SK-N-SH (cell line): ENCODE measurements around the gene ADAM33. TPM values are rescaled to one million over a fixed set of nuclear protein-coding genes. Genes with fewer than 3 reads are reported as not detected.

Experiments used
- CTCF ChIA-PET: fragments of 300-600, 350-600 bp; formaldehyde crosslinking; extraction: SDS; loops from one replicate; lab custom pipeline; 2021; lab: Yijun Ruan, JAX
- POLR2A ChIA-PET: fragments of 350-600 bp; sonication (Branson Sonifier 250); formaldehyde crosslinking; extraction: SDS; loops from one replicate; lab custom pipeline; 2020; ENCODE audit warnings: antibody characterized with exemption, inconsistent platforms; lab: Yijun Ruan, JAX
- DNase-seq: peaks from one replicate; pipeline ENCODE4 v3.0.0; 2012
- H2AFZ ChIP-seq: fragments of 200-600 bp; sonication (generic); 2 replicates; pipeline ENCODE4 v1.8.1; 2016; ENCODE audit warnings: antibody characterized with exemption, mild to moderate bottlenecking, low read depth
- H3F3A ChIP-seq: fragments of 200-600 bp; sonication (generic); replicated peaks from 2 replicates; pipeline ENCODE3; 2016; ENCODE audit warnings: antibody characterized with exemption, mild to moderate bottlenecking; ENCODE audit not compliant: insufficient read depth
- H3K27ac ChIP-seq, 2 experiments: fragments of 200-500 bp in 1 of 2; fragments of 200-600 bp in 1 of 2; sonication (Bioruptor generic) in 1 of 2; sonication (generic), shearing (Covaris generic) in 1 of 2; 2 replicates each; pipeline versions ENCODE4 v1.5.1 to v1.6.1; 2014 to 2016; ENCODE audit warnings: low read depth in 2 of 2, inconsistent platforms in 1 of 2, low read length in 1 of 2, mild to moderate bottlenecking in 1 of 2, mixed read lengths in 1 of 2
- H3K27me3 ChIP-seq: fragments of 200-600 bp; sonication (generic), shearing (Covaris generic); 2 replicates; pipeline ENCODE4 v1.6.1; 2016; ENCODE audit warnings: mixed run types; ENCODE audit not compliant: insufficient read depth
- H3K36me3 ChIP-seq, 2 experiments: fragments of 200-500 bp in 1 of 2; fragments of 200-600 bp in 1 of 2; sonication (Bioruptor generic) in 1 of 2; sonication (generic) in 1 of 2; replicated peaks in 1 of 2; 2 replicates each; pipeline versions ENCODE3 to v1.5.1; 2014 to 2016; ENCODE audit warnings: low read length in 1 of 2, mild to moderate bottlenecking in 1 of 2; ENCODE audit not compliant: insufficient read depth in 2 of 2, control insufficient read depth in 1 of 2
- H3K4me1 ChIP-seq, 2 experiments: fragments of 200-500 bp in 1 of 2; fragments of 200-600 bp in 1 of 2; sonication (Bioruptor generic) in 1 of 2; sonication (generic), shearing (Covaris generic) in 1 of 2; 2 replicates each; pipeline versions ENCODE4 v1.5.1 to v1.6.1; 2014 to 2016; ENCODE audit warnings: low read depth in 1 of 2, low read length in 1 of 2, mixed run types in 1 of 2; ENCODE audit not compliant: insufficient read depth in 2 of 2, control insufficient read depth in 1 of 2
- H3K4me2 ChIP-seq: fragments of 200-600 bp; sonication (generic), shearing (Covaris generic); 2 replicates; pipeline ENCODE4 v1.6.1; 2017; ENCODE audit warnings: mixed run types
- H3K4me3 ChIP-seq, 2 experiments: fragments of 200-500 bp in 1 of 2; fragments of 200-600 bp in 1 of 2; sonication (Bioruptor generic) in 1 of 2; sonication (generic), shearing (Covaris generic) in 1 of 2; 2 replicates each; pipeline versions ENCODE4 v1.5.1 to v1.8.1; 2014 to 2016; ENCODE audit warnings: low read depth in 2 of 2, inconsistent platforms in 1 of 2, low read length in 1 of 2, mild to moderate bottlenecking in 1 of 2, mixed read lengths in 1 of 2, moderate library complexity in 1 of 2
- H3K79me2 ChIP-seq: fragments of 200-600 bp; sonication (generic); 2 replicates; pipeline ENCODE4 v1.8.1; 2017; ENCODE audit warnings: mild to moderate bottlenecking; ENCODE audit not compliant: insufficient read depth
- H3K9ac ChIP-seq: fragments of 200-600 bp; sonication (generic); 2 replicates; pipeline ENCODE4 v1.6.1; 2017; ENCODE audit warnings: mixed run types
- H3K9me2 ChIP-seq: fragments of 200-600 bp; sonication (generic); 2 replicates; pipeline ENCODE4 v1.6.1; 2017; ENCODE audit warnings: mixed run types
- H3K9me3 ChIP-seq: fragments of 200-600 bp; sonication (generic); 2 replicates; pipeline ENCODE4 v1.6.1; 2017; ENCODE audit warnings: mixed run types, mild to moderate bottlenecking, moderate library complexity
- H4K20me1 ChIP-seq: fragments of 200-600 bp; sonication (generic); 2 replicates; pipeline ENCODE4 v1.6.1; 2017; ENCODE audit warnings: mild to moderate bottlenecking, mixed run types; ENCODE audit not compliant: insufficient read depth
- CHD2 ChIP-seq: fragments of 150-350 bp; IDR thresholded peaks from 2 replicates; pipeline ENCODE4 v1.6.1; 2018; ENCODE audit warnings: low read length; ENCODE audit not compliant: partially characterized antibody
- ELF1 ChIP-seq: IDR thresholded peaks from 2 replicates; pipeline ENCODE4 v1.4.0; 2012
- FOXJ3 ChIP-seq: sonication (generic); formaldehyde crosslinking; IDR thresholded peaks from 2 replicates; pipeline ENCODE4 v1.5.1; 2020; ENCODE audit warnings: mild to moderate bottlenecking, missing genetic modification reagents
- FOXM1 ChIP-seq: IDR thresholded peaks from 2 replicates; pipeline ENCODE4 v1.4.0; 2012; ENCODE audit warnings: low read depth, mild to moderate bottlenecking
- MEF2A ChIP-seq: IDR thresholded peaks from 2 replicates; pipeline ENCODE4 v1.4.0; 2012; ENCODE audit warnings: low read depth, borderline replicate concordance
- MXI1 ChIP-seq: IDR thresholded peaks from 2 replicates; pipeline ENCODE4 v1.6.1; 2012; ENCODE audit warnings: mild to moderate bottlenecking, low read depth, low read length, improper control_type of control experiment
- NFIC ChIP-seq: IDR thresholded peaks from 2 replicates; pipeline ENCODE4 v1.4.0; 2012; ENCODE audit warnings: borderline replicate concordance
- RCOR1 ChIP-seq: fragments of 150-350 bp; IDR thresholded peaks from 2 replicates; pipeline ENCODE4 v1.6.1; 2017; ENCODE audit warnings: antibody characterized with exemption, low read length
- RXRA ChIP-seq: IDR thresholded peaks from 2 replicates; pipeline ENCODE4 v1.4.0; 2012; ENCODE audit warnings: low read depth, mild to moderate bottlenecking, borderline replicate concordance
- SMC3 ChIP-seq: IDR thresholded peaks from 2 replicates; pipeline ENCODE4 v1.6.1; 2012; ENCODE audit warnings: low read depth, low read length, improper control_type of control experiment
- TAF1 ChIP-seq: IDR thresholded peaks from 2 replicates; pipeline ENCODE4 v1.6.1; 2012; ENCODE audit warnings: low read depth, mild to moderate bottlenecking, low read length, moderate library complexity, borderline replicate concordance
- YY1 ChIP-seq: IDR thresholded peaks from 2 replicates; pipeline ENCODE4 v1.4.0; 2012; ENCODE audit warnings: low read depth, mild to moderate bottlenecking
- WGBS: methylation state at CpG from one replicate; pipeline ENCODE4 v1.1.6; 2017; ENCODE audit warnings: low lambda C conversion rate; 5-methylcytosine and 5-hydroxymethylcytosine counted together
- polyA plus RNA-seq, 3 experiments: library from polyadenylated mRNA; depleted of rRNA; stranded (reverse); fragments of >200 nt; gene quantifications; 2 replicates each; pipeline ENCODE4 v1.2.3, GENCODE V29; 2012
- TF ChIP-seq, protein P1 (sequence below): fragments of 150-350 bp; IDR thresholded peaks from 2 replicates; pipeline ENCODE4 v1.6.1; 2017; ENCODE audit warnings: antibody characterized with exemption, low read length, low read depth, borderline replicate concordance
- TF ChIP-seq, protein P2 (sequence below): IDR thresholded peaks from 2 replicates; pipeline ENCODE4 v1.4.0; 2012; ENCODE audit warnings: low read depth, borderline replicate concordance
- TF ChIP-seq, protein P3 (sequence below): IDR thresholded peaks from 2 replicates; pipeline ENCODE4; 2012

The ADAM33 gene
- polyA plus RNA-seq, 1 of the 3 experiments (the other 2 are of a cell fraction): 4.8 TPM

DNA sequence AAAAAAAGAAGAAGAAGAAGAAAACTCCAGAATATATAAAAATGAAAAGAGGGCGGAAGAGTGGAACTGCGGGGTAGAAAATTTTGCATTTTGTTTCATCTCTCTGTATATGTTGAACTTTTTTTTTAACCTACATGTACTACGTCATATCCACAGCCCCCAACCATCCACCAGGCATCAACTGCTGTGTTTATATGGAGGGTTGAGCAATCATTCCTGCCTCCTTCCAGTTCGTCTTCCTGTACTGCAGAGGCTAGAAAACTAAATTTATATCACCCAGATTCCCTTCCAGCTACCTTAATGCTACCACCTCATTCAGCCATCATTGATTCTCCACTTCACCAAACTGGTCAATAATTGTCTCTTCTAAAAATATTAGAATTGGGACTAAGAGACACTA, 40.1 kb upstream of the ADAM33 start:
- Histone ChIP-seq H4K20me1 (no peaks in the 10 kb centered on the region), H3K27ac (no peak overlapping the region), H3K4me3 (no peak overlapping the region), H3K79me2 (no peaks in the 10 kb centered on the region), H3K9ac (no peak overlapping the region), H3K9me2 (no peaks in the 10 kb centered on the region), H3K4me2 (no peak overlapping the region), H3F3A (no peaks in the 10 kb centered on the region), H3K9me3 (no peaks in the 10 kb centered on the region), H3K36me3 (no peaks in the 10 kb centered on the region), H3K4me1 (no peaks in the 10 kb centered on the region), H3K27me3 (peaks cover 21% of the 10 kb centered on the region; the same call in 1 of the 2 replicates), H2AFZ (no peak overlapping the region)
- no peak for TF ChIP-seq TAF1
- TF ChIP-seq MXI1: no peak
- no peak for TF ChIP-seq FOXJ3 (CRISPR knock-in tag)
- POLR2A ChIA-PET: no interaction called here
- WGBS: 71% methylated on average over 4 of the region's 4 CpGs
- DNase-seq: no peak
- CTCF ChIA-PET: interaction anchor here (0.9 to 1.9 kb wide), 6 partner anchors 8 to 254 kb away, joined by 3 to 6 read pairs (median 4); no protein-coding TSS in a partner anchor

GRCh38 chr20:3720626-3721025, 38.8 kb upstream of the ADAM33 start:
- CTCF ChIA-PET: interaction anchor here (1.0 to 3.3 kb wide), 5 partner anchors 10 to 100 kb away, joined by 3 to 13 read pairs (median 8); partner anchors contain the start of genes AP5S1 and HSPA12B
- H3K4me3 ChIP-seq: no peak overlapping the region
- no peaks in the 10 kb centered on the region for H3K79me2 ChIP-seq
- H2AFZ ChIP-seq: no peak overlapping the region
- no peak overlapping the region for H3K27ac ChIP-seq
- H3K9ac ChIP-seq: no peak overlapping the region
- H3K4me2 ChIP-seq: no peak overlapping the region
- no peaks in the 10 kb centered on the region for H3F3A ChIP-seq
- no peaks in the 10 kb centered on the region for H3K4me1 ChIP-seq
- no peaks in the 10 kb centered on the region for H3K9me3 ChIP-seq
- H3K36me3 ChIP-seq: no peaks in the 10 kb centered on the region
- peaks cover 12% of the 10 kb centered on the region; the same call in 1 of the 2 replicates for H3K27me3 ChIP-seq
- no peak for DNase-seq
- WGBS: 29% methylated on average over 6 of the region's 6 CpGs
- TF ChIP-seq YY1: no peak
- no peak for TF ChIP-seq MEF2A
- no peak for TF ChIP-seq NFIC
- TF ChIP-seq SMC3: no peak
- no peak for TF ChIP-seq ELF1
- TF ChIP-seq, protein P1, sequence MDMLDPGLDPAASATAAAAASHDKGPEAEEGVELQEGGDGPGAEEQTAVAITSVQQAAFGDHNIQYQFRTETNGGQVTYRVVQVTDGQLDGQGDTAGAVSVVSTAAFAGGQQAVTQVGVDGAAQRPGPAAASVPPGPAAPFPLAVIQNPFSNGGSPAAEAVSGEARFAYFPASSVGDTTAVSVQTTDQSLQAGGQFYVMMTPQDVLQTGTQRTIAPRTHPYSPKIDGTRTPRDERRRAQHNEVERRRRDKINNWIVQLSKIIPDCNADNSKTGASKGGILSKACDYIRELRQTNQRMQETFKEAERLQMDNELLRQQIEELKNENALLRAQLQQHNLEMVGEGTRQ: no peak
- no peak for TF ChIP-seq TAF1
- TF ChIP-seq RXRA: no peak
- TF ChIP-seq, protein P2, sequence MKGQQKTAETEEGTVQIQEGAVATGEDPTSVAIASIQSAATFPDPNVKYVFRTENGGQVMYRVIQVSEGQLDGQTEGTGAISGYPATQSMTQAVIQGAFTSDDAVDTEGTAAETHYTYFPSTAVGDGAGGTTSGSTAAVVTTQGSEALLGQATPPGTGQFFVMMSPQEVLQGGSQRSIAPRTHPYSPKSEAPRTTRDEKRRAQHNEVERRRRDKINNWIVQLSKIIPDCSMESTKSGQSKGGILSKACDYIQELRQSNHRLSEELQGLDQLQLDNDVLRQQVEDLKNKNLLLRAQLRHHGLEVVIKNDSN: no peak
- TF ChIP-seq, protein P3, sequence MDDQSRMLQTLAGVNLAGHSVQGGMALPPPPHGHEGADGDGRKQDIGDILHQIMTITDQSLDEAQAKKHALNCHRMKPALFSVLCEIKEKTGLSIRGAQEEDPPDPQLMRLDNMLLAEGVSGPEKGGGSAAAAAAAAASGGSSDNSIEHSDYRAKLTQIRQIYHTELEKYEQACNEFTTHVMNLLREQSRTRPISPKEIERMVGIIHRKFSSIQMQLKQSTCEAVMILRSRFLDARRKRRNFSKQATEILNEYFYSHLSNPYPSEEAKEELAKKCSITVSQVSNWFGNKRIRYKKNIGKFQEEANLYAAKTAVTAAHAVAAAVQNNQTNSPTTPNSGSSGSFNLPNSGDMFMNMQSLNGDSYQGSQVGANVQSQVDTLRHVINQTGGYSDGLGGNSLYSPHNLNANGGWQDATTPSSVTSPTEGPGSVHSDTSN: no peak
- no peak for TF ChIP-seq FOXM1
- no peak for TF ChIP-seq RCOR1
- no peak for TF ChIP-seq CHD2
- TF ChIP-seq, all 33 proteins: peak for 0
- POLR2A ChIA-PET: no interaction called here
- Histone ChIP-seq H4K20me1 (no peaks in the 10 kb centered on the region), H3K9me2 (no peaks in the 10 kb centered on the region)
